GM23248 (cell line): ENCODE results near the gene BMP5.

Source experiments
- EZH2 ChIP-seq: fragments of 200-600 bp; sonication (generic); IDR thresholded peaks from 2 replicates; pipeline ENCODE4 v1.6.1; 2018; ENCODE audit warnings: antibody characterized with exemption, mild to moderate bottlenecking; ENCODE audit not compliant: insufficient read depth, poor library complexity, severe bottlenecking
- EZH2phosphoT487 ChIP-seq: fragments of 200-600 bp; sonication (generic); IDR thresholded peaks from 2 replicates; pipeline ENCODE4 v1.6.1; 2018; ENCODE audit warnings: antibody characterized with exemption, moderate library complexity, mild to moderate bottlenecking, low read depth; ENCODE audit not compliant: insufficient read depth

GRCh38 chr6:55882718-55883569 lies 7.6 kb upstream of the BMP5 start:
- TF ChIP-seq EZH2 (no peak), EZH2phosphoT487 (no peak)
